GM18499 (cell line): ENCODE results near the gene ADGB.
A peak's percentile ranks its signal among the peaks of the same experiment; 100 is the strongest.

Experiments used
- ATAC-seq: cut with Tn5 transposase; IDR thresholded peaks from one replicate; pipeline ENCODE4 v1.9.1; 2021; ENCODE audit warnings: moderate number of reproducible peaks; ENCODE audit not compliant: insufficient read depth, unreplicated experiment

ADGB gene

GRCh38 chr6:146857180-146857979 is 258.6 kb downstream of the ADGB start:
- peak; percentile 86 for ATAC-seq

DNA sequence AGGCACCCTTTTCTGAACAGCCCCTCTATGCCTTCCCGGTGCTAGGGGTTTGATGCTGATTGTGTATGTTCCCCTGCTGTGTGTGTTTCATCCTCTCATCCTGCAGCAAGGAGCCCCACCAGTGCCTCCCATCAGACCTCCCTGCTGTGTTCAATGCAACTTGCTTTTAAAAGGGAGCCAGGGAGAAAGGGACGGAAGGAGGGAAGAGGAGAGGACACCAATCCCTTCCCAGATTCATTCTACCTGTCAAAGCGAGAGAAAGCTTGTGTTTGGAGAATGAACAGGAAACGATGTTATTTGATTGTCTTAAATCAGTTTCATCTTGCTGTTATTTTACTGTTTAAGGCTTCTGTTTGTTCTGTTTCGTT is 259.2 kb downstream of the ADGB start:
- ATAC-seq = peak; percentile 10

- no peak for ATAC-seq
Measured at GRCh38 chr6:146859206-146859605, 260.4 kb downstream of the ADGB start.

DNA sequence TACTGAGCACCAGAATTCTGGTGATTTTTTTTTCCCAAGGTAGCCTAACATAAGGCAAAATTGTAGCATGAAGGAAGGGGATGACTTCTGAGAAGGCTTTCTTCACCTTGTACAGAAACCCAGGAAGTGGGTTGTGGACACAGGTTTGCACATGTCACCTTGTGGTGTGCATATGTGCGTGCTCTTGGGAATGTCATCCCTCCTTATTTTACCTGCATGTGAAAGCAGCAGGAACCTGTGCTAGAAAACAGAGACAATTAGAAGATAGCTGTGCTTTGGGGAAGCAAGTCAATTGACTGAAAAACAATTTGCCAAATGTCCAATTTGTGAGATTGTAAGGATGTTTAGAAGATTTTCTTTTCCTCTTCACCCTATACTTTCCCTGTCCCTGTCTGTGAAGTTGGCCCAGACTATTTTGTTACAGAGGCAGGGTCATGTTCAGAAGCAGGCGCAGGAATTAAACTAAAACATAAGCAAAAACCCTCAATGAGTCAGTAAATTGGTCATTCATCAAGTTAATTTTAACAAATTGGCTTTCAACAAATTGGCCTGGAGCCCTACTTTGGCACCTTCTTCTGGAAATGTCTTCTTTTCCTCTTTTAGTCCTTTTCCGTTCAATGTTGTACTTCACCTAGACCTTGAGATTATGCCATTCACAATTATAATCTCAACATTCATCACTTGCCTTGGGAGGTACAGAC is 261.2 kb downstream of the ADGB start:
- ATAC-seq = no peak

DNA sequence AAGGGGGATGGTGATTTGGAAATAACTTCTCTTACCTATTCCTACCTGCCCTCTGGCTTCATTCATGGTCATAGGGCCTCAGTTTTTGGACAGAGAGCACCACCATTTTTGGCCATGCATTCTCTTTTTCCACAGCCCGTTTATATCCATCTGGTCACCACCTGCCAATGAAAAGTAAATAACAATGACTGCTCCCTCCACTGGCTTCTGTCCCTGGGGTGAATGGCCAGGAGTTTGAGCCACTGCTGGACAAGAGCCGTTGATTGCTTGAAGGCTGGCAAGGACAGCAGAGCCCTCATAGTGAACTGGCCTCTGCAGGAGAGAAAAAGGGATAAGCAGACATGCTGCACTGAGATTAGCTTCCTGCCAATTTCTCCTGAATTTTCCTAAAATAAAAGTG is 261.8 kb downstream of the ADGB start:
- ATAC-seq = no peak

DNA sequence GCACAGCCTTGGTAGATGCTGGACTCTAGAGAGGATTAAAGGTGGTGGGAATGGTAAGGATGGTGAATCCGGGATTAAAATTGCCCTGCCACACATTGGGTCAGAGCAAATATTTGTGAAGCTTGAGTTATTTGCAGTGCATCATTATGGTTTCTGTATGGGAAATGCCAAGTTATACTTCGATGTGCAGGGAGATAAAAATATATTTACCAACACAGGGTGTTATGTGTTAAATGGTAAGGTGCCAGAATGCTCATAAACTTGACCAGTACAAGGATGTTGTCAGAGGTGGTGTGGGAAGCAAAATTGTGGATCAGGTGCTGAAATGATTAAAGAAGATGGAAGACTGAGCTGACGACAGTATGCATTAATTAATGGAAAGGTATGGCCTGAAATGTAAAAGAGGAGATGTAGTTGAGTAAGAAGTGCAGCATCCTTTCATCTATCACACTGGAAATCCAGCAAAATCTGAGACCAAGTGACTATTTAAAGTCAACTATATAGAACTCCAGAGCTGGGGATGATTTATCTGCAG is 262.3 kb downstream of the ADGB start:
- no peak for ATAC-seq

GRCh38 chr6:146861716-146862115 is 262.9 kb downstream of the ADGB start:
- no peak for ATAC-seq

DNA sequence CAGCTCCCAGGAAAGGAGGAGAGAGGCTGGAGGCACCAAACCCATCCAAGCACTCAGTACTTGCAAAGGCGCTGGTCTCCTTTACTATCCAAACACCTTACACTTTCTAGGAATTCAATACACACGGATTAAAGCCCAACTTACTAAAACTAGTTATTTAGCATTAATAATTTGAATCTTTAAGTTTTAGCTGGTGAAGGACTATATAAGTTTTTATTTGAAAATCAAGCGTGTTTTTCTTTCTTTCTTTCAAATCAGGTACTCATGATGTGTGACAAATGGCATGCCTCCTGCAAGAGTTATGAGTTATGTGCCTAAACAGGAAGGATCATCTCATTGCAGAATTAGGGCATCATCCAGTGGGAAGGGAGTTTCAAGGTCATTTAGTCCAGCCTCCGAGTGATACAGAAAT is 263.7 kb downstream of the ADGB start:
- ATAC-seq = no peak

DNA sequence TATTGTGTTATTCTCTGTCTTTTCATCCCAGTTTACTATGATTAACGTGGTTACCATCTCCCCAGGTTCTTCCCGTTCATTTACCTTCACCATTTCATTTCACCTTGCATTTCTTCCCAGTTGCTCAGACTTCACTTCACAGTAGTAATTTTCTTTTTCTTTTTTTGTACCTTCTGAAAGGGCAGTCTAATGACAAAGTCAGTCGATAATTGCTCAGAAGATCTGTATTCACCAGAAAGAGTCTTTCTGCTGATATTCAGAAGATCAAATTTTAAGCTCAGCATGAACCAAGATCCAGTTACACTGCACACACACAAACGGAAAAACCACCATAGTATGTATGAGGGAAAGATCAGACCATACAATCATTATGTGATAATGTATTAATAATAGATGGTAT is 265.5 kb downstream of the ADGB start:
- no peak for ATAC-seq

- no peak for ATAC-seq
Measured at GRCh38 chr6:146864885-146865284, 266.1 kb downstream of the ADGB start.
